SK-N-MC (cell line): ENCODE measurements around the gene MACROD2.

ENCODE experiments used
- DNase-seq: peaks from one replicate; pipeline ENCODE4 v3.0.0-alpha.2; 2011; ENCODE audit warnings: low read depth, low spot score
- H3K27ac ChIP-seq: fragments of 200-600 bp; sonication (generic); 2 replicates; pipeline ENCODE4 v1.5.1; 2016; ENCODE audit warnings: mixed run types
- H3K36me3 ChIP-seq: fragments of 200-600 bp; sonication (generic); 2 replicates; pipeline ENCODE4 v1.6.1; 2017; ENCODE audit warnings: antibody characterized with exemption, low read length, mixed read lengths; ENCODE audit not compliant: insufficient read depth
- H3K4me3 ChIP-seq: fragments of 200-600 bp; sonication (generic); 2 replicates; pipeline ENCODE4 v1.5.1; 2016
- H3K9ac ChIP-seq: fragments of 200-600 bp; sonication (generic); 2 replicates; pipeline ENCODE4 v1.8.0; 2017; ENCODE audit warnings: mixed run types, mixed read lengths; ENCODE audit not compliant: insufficient read length
- H3K9me3 ChIP-seq: fragments of 200-600 bp; sonication (generic); 2 replicates; pipeline ENCODE4 v1.6.1; 2017; ENCODE audit warnings: low read depth, mild to moderate bottlenecking, antibody characterized with exemption, low read length, moderate library complexity, mixed read lengths
- EZH2 ChIP-seq: fragments of 200-600 bp; sonication (generic); IDR thresholded peaks from one replicate; pipeline ENCODE4 v1.6.1; 2017; ENCODE audit warnings: antibody characterized with exemption
- FOXP2 ChIP-seq: optimal IDR thresholded peaks from 2 replicates; pipeline ENCODE3; 2011; ENCODE audit warnings: mild to moderate bottlenecking, moderate library complexity; ENCODE audit not compliant: insufficient read depth; ENCODE audit errors: extremely low read length, control extremely low read depth
- POLR2AphosphoS5 ChIP-seq: IDR thresholded peaks from 2 replicates; pipeline ENCODE4 v1.6.1; 2012; ENCODE audit warnings: mild to moderate bottlenecking, low read depth, low read length, borderline replicate concordance

Gene MACROD2

GRCh38 chr20:15916623-15917022, 1921.3 kb downstream of the MACROD2 start:
- H3K27ac ChIP-seq: no peak overlapping the region
- H3K36me3 ChIP-seq: no peaks in the 10 kb centered on the region
- DNase-seq: no peak
- H3K9ac ChIP-seq: no peak overlapping the region
- no peak overlapping the region for H3K4me3 ChIP-seq
- no peaks in the 10 kb centered on the region for H3K9me3 ChIP-seq
- TF ChIP-seq POLR2AphosphoS5 (no peak), EZH2 (no peak), FOXP2 (no peak)

DNA sequence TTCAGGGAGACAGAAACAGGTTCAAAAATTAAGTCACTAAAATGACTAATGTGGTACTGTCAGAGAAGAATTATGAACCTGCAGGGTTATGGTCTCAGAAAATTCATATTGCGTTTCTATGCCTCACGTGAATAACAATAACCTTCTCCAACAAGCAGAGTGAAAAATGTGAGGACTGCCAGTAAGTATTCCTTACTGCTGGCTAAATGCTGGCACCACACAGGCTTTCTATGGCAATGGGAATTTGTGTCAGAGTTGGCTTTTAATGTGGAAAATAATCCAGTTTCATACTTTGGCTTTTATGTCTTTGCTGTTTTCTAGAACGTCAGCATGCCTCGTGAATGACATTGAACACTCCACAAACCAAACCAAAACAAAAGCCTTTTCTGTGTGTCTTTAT, 1922.0 kb downstream of the MACROD2 start:
- Histone ChIP-seq H3K9ac (no peak overlapping the region), H3K4me3 (no peak overlapping the region), H3K27ac (no peak overlapping the region), H3K9me3 (no peaks in the 10 kb centered on the region), H3K36me3 (no peaks in the 10 kb centered on the region)
- no peak for DNase-seq
- no peak for TF ChIP-seq POLR2AphosphoS5
- no peak for TF ChIP-seq FOXP2
- no peak for TF ChIP-seq EZH2

DNA sequence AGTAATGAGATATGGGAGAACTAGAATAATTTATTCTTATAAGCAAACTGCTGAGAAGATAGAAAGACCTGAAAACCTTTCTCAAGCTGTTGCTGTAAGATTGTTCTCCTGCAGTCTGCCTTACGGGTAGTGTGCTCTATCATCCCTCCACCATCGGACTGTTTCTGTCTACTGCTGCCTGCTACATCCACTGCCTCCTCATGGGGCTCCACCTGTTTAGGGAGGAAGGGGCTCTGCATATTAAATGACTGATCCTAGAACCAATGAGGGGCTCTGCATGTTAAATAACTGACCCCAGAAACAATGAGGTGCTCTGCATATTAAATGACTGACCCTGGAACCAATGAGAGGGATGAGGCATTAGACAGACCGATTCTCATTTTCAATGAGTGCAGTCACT, 1923.3 kb downstream of the MACROD2 start:
- H3K9me3 ChIP-seq: no peaks in the 10 kb centered on the region
- H3K36me3 ChIP-seq: no peaks in the 10 kb centered on the region
- no peak for DNase-seq
- no peak overlapping the region for H3K27ac ChIP-seq
- H3K4me3 ChIP-seq: no peak overlapping the region
- no peak for TF ChIP-seq FOXP2
- TF ChIP-seq EZH2: no peak
- TF ChIP-seq POLR2AphosphoS5: no peak
- no peak overlapping the region for H3K9ac ChIP-seq

DNA sequence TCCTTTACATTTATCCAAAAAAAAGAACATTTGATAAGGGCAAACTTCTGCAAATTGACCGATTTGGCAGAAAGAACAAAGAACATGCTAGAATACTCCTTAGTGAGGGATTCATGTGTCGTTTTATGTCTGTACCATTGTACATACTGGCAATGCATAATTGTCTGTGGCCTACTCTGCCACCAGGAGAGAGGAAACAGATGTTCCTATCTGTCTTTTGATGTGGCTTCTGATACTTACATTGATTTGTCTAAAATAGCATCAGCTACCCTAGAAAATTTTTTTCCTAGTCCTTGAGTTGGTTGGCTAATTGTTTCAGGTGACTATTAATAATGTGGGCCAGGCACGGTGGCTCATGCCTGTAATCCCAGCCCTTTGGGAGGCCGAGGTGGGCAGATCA, 1923.8 kb downstream of the MACROD2 start:
- H3K27ac ChIP-seq: no peak overlapping the region
- H3K4me3 ChIP-seq: no peak overlapping the region
- TF ChIP-seq POLR2AphosphoS5: no peak
- no peak for TF ChIP-seq FOXP2
- no peak for TF ChIP-seq EZH2
- H3K9ac ChIP-seq: no peak overlapping the region
- no peak for DNase-seq
- H3K9me3 ChIP-seq: no peaks in the 10 kb centered on the region
- no peaks in the 10 kb centered on the region for H3K36me3 ChIP-seq

- Histone ChIP-seq H3K36me3 (no peaks in the 10 kb centered on the region), H3K4me3 (no peak overlapping the region), H3K9me3 (no peaks in the 10 kb centered on the region), H3K9ac (no peak overlapping the region), H3K27ac (no peak overlapping the region)
- TF ChIP-seq POLR2AphosphoS5: no peak
- no peak for TF ChIP-seq FOXP2
- TF ChIP-seq EZH2: no peak
- no peak for DNase-seq
Observed at GRCh38 chr20:15921930-15922329, 1926.6 kb downstream of the MACROD2 start.

DNA sequence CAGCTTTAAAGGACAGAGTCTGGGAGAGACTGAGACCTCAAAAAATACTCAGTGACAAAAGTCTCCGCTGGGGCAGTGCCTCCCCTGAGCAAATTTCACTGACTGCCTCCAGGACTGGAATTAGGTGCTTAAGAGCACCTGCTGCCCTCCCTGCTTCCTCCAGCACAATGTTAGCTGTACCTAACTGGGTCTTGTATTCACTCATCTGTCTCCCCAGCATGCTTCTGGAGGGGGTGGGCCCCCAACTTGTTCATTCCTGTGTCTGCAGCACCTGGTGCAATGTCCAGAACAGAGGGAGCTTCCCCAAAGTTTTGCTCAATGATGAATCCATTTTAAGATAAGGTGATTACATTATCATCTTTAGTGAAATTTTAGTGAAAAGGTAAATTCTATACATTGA, 1927.2 kb downstream of the MACROD2 start:
- TF ChIP-seq POLR2AphosphoS5: no peak
- TF ChIP-seq EZH2: no peak
- TF ChIP-seq FOXP2: no peak
- Histone ChIP-seq H3K9ac (no peak overlapping the region), H3K27ac (no peak overlapping the region), H3K36me3 (no peaks in the 10 kb centered on the region), H3K4me3 (no peak overlapping the region), H3K9me3 (no peaks in the 10 kb centered on the region)
- DNase-seq: no peak

DNA sequence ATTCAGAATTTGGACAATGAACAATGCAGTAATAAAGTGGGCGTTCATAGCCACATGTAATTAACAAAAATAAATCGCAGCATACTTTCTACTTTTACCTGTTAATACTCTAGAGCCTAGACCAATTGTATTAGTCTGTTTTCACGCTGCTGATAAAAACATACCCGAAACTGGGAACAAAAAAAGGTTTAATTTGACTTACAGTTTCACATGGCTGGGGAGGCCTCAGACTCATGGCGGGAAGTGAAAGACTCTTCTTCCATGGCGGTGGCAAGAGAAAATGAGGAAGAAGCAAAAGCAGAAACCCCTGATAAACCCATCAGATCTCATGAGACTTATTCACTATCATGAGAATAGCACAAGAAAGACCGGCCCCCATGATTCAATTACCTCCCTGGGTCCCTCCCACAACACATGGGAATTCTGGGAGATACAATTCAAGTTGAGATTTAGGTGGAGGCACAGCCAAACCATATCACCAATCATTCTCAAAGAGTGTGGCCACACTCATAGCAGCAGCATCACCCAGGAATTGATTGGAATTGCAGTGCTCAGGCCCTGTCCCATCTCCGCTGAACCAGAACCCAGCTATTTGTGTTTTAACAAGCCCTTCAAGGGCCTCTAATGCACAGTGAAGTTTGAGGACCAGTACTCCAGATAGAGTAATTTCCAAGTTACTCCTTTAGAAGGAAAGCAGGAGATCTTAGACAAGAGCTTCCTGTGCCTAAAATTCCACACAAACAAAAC, 1927.9 kb downstream of the MACROD2 start:
- no peak overlapping the region for H3K27ac ChIP-seq
- no peak for DNase-seq
- no peak overlapping the region for H3K4me3 ChIP-seq
- no peaks in the 10 kb centered on the region for H3K9me3 ChIP-seq
- H3K9ac ChIP-seq: no peak overlapping the region
- no peaks in the 10 kb centered on the region for H3K36me3 ChIP-seq
- TF ChIP-seq EZH2 (no peak), POLR2AphosphoS5 (no peak), FOXP2 (no peak)

DNA sequence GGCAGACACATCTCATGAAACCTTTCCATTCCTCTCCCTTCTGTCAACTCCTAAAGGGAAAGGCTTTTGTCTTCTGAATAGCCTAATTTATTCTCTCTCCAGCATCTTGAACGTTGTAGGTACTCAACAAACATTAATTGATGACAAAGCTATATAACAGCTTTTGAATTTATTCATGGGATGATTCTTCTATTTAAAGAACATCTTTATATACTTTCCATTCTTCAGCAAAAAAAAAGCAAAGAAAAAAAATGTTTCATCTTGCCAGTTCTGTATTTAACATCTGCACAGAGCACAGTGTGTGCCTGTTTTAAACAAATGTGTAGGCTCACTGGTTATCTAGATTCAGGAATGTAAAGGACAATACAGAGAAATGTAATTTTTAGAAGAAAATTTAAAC, 1929.2 kb downstream of the MACROD2 start:
- no peaks in the 10 kb centered on the region for H3K9me3 ChIP-seq
- H3K4me3 ChIP-seq: no peak overlapping the region
- no peaks in the 10 kb centered on the region for H3K36me3 ChIP-seq
- no peak for DNase-seq
- H3K9ac ChIP-seq: no peak overlapping the region
- TF ChIP-seq EZH2: no peak
- TF ChIP-seq POLR2AphosphoS5: no peak
- no peak for TF ChIP-seq FOXP2
- no peak overlapping the region for H3K27ac ChIP-seq

- H3K36me3 ChIP-seq: no peaks in the 10 kb centered on the region
- H3K9ac ChIP-seq: no peak overlapping the region
- TF ChIP-seq EZH2: no peak
- no peak for TF ChIP-seq POLR2AphosphoS5
- no peak for TF ChIP-seq FOXP2
- no peak overlapping the region for H3K27ac ChIP-seq
- no peak for DNase-seq
- no peak overlapping the region for H3K4me3 ChIP-seq
- H3K9me3 ChIP-seq: no peaks in the 10 kb centered on the region
Observed at GRCh38 chr20:15925376-15925775, 1930.1 kb downstream of the MACROD2 start.
